KMS-11 (cell line): ENCODE data around the gene DENND5B.

Source experiments
- H2AFZ ChIP-seq: fragments of 200-600 bp; sonication (generic); 2 replicates; pipeline ENCODE4 v1.6.1; 2016; ENCODE audit warnings: antibody characterized with exemption, mixed run types, low read depth
- H3K27ac ChIP-seq: fragments of 200-600 bp; sonication (generic); 2 replicates; pipeline ENCODE4 v1.6.1; 2016; ENCODE audit warnings: mild to moderate bottlenecking, mixed run types
- H3K27me3 ChIP-seq: fragments of 200-600 bp; sonication (generic); 2 replicates; pipeline ENCODE4 v1.6.1; 2017; ENCODE audit warnings: mild to moderate bottlenecking, low read depth, mixed run types, moderate library complexity; ENCODE audit not compliant: insufficient read depth
- H3K36me3 ChIP-seq: fragments of 200-600 bp; sonication (generic); 2 replicates; pipeline ENCODE4 v1.6.1; 2017; ENCODE audit warnings: mild to moderate bottlenecking, mixed run types; ENCODE audit not compliant: insufficient read depth
- H3K4me1 ChIP-seq: fragments of 200-600 bp; sonication (generic); 2 replicates; pipeline ENCODE4 v1.6.1; 2016; ENCODE audit warnings: mild to moderate bottlenecking, low read depth, mixed run types; ENCODE audit not compliant: poor library complexity, severe bottlenecking
- H3K4me2 ChIP-seq: fragments of 200-600 bp; sonication (generic); 2 replicates; pipeline ENCODE4 v1.7.0; 2016; ENCODE audit warnings: mild to moderate bottlenecking, mixed run types
- H3K4me3 ChIP-seq: fragments of 200-600 bp; sonication (generic); IDR thresholded peaks from 2 replicates; pipeline ENCODE4 v1.6.1; 2017; ENCODE audit warnings: low read depth, low read length, mixed read lengths; ENCODE audit not compliant: insufficient read depth
- H3K79me2 ChIP-seq: fragments of 200-600 bp; sonication (generic); 2 replicates; pipeline ENCODE4 v1.6.1; 2016; ENCODE audit warnings: low read depth, mixed run types; ENCODE audit not compliant: insufficient read depth
- H3K9ac ChIP-seq: fragments of 200-600 bp; sonication (generic); 2 replicates; pipeline ENCODE4 v1.6.1; 2016; ENCODE audit warnings: mild to moderate bottlenecking, mixed run types
- H4K20me1 ChIP-seq: fragments of 200-600 bp; sonication (generic); 2 replicates; pipeline ENCODE4 v1.6.1; 2016; ENCODE audit warnings: mild to moderate bottlenecking, mixed run types; ENCODE audit not compliant: insufficient read depth
- CTCF ChIP-seq: fragments of 200-600 bp; sonication (generic); conservative IDR thresholded peaks from 2 replicates; pipeline ENCODE4 v1.6.1; 2017; ENCODE audit warnings: low read depth, mild to moderate bottlenecking, antibody characterized with exemption, low read length, moderate library complexity, mixed read lengths

Gene DENND5B

GRCh38 chr12:31631023-31631724 lies 40.2 kb upstream of the DENND5B start:
- Histone ChIP-seq H3K36me3 (no peaks in the 10 kb centered on the region), H3K9ac (no peak overlapping the region), H3K79me2 (no peaks in the 10 kb centered on the region), H3K27ac (no peak overlapping the region), H3K27me3 (no peaks in the 10 kb centered on the region), H3K4me1 (peaks cover under 1% of the 10 kb centered on the region), H2AFZ (no peak overlapping the region), H4K20me1 (no peaks in the 10 kb centered on the region), H3K4me3 (no peak overlapping the region), H3K4me2 (no peak overlapping the region)
- no peak for TF ChIP-seq CTCF

DNA sequence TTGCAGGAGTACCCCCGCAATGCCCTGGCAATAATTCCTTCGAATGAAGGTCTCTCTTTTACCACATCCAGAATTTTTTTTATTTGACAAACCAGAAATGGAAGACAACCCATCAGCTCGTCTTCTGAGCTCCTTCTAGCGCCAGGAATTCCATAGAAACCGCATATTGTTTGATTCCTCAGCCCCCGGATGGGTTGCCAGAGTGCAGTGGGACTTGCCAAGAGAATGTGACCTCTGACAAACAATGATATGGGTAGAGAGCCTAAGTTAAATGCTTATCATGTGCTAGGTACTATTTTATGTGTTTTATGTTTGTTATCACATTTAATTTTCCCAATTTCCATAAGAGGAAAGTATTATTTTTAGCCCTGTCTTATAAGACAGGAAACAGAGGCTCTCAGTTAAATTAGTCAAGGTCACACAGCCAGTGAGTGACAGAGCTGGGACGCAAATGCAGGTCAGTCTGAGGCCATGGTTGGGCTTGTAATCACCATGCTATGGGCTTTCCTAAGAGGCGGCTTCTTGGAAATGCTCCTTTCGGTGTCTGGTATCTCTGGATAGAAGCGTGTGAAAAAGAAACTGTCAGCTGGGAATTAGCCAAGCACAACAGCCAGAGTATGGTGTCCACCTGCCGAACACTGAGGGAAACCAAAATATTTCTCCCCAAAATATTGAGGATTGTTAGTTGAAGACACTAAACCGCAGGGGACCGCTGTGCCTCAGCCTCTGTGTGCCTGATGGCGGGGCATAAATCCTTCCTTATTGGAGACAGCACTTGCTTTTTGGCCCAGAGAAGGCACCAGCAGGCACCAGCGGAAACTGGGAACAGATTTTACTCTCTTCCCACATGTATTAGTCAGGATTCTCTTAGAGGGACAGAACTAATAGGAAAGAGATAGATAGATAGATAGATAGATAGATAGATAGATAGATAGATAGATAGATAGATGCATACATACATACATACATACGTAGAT lies 39.1 kb upstream of the DENND5B start:
- no peaks in the 10 kb centered on the region for H3K79me2 ChIP-seq
- no peaks in the 10 kb centered on the region for H3K27me3 ChIP-seq
- no peak overlapping the region for H3K27ac ChIP-seq
- TF ChIP-seq CTCF: no peak
- H4K20me1 ChIP-seq: no peaks in the 10 kb centered on the region
- H3K4me3 ChIP-seq: no peak overlapping the region
- no peak overlapping the region for H3K9ac ChIP-seq
- no peaks in the 10 kb centered on the region for H3K4me1 ChIP-seq
- no peak overlapping the region for H3K4me2 ChIP-seq
- H2AFZ ChIP-seq: no peak overlapping the region
- no peaks in the 10 kb centered on the region for H3K36me3 ChIP-seq

DNA sequence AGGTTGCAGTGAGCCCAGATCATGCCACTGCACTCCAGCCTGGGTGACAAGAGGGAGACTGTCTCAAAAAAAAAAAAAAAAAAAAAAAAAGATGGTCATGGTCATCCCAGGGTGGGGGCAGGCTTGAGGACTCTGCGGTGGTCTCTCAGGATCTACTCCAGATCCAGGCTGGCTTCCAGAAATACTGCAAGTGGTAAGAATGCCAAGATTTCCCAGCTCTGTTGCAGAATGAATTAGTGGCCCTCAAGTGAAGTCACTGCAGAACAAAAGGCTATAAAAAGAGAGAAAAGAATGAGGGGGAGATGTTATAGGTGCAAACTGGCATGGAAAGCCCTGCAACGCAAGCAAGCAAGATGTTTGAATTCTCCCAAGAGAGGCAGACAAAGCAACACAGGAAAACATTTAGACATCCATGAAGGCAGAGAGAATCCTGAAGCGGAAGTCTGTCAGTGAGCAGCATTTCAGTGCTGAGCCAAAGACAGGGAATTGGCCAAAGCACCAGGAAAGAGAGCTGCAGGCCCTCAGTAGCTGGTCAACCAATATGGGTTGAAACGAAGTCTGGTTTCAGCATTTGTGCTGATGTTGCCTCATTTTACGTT lies 36.6 kb upstream of the DENND5B start:
- no peak overlapping the region for H3K4me3 ChIP-seq
- no peak overlapping the region for H3K9ac ChIP-seq
- no peak for TF ChIP-seq CTCF
- no peaks in the 10 kb centered on the region for H4K20me1 ChIP-seq
- H3K27me3 ChIP-seq: no peaks in the 10 kb centered on the region
- no peaks in the 10 kb centered on the region for H3K79me2 ChIP-seq
- H3K4me1 ChIP-seq: no peaks in the 10 kb centered on the region
- H2AFZ ChIP-seq: no peak overlapping the region
- H3K4me2 ChIP-seq: no peak overlapping the region
- H3K27ac ChIP-seq: no peak overlapping the region
- no peaks in the 10 kb centered on the region for H3K36me3 ChIP-seq

DNA sequence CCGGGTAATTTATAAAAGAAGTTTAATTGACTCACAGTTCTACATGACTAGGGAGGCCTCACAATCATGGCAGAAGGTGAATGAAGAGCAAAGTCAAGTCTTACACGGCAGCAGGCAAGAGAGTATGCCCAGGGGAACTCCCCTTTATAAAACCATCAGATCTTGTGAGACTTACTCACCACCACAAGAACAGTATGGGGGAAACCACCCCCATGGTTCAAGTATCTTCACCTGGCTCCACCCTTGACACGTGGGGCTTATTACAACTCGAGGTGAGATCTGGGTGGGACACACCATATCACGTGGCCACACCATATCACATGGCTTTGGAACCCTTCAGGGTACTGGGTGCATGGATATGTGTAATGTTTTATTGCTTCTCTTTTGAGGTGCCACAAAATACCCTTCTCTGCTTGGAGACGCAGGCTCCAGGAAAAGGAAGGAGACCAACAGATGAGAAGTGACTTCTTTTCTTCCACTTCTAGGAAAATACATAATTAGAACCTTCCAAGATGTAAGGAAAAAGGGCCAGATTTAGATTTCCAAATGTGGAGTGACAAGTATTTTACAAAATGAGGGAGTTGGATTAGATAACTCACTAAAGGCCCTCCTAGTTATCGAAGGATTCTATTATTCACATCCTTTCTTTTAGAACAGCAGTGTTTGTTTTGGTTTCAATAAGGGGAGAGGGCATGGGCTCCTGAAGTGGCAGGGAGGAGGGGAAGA lies 35.5 kb upstream of the DENND5B start:
- no peaks in the 10 kb centered on the region for H3K27me3 ChIP-seq
- no peaks in the 10 kb centered on the region for H3K4me1 ChIP-seq
- no peak for TF ChIP-seq CTCF
- no peak overlapping the region for H3K9ac ChIP-seq
- no peaks in the 10 kb centered on the region for H4K20me1 ChIP-seq
- H3K4me2 ChIP-seq: no peak overlapping the region
- no peak overlapping the region for H3K27ac ChIP-seq
- no peaks in the 10 kb centered on the region for H3K79me2 ChIP-seq
- H3K36me3 ChIP-seq: no peaks in the 10 kb centered on the region
- H3K4me3 ChIP-seq: no peak overlapping the region
- no peak overlapping the region for H2AFZ ChIP-seq
